A549 (cell line): ENCODE measurements around the gene C11orf21. TPM values are rescaled to one million over a fixed set of nuclear protein-coding genes. Genes with fewer than 3 reads are reported as not detected.

Experiments
- ATAC-seq, 2 experiments: fragments of 200-7000 bp in 1 of 2; fragments of >200 bp in 1 of 2; cut with Nextera tagmentation in 1 of 2; cut with Tn5 transposase in 1 of 2; 3 replicates each; pipeline versions ENCODE4 v1.8.0 to v1.9.1; 2018 to 2020; ENCODE audit warnings: mild to moderate bottlenecking in 1 of 2, moderate library complexity in 1 of 2
- CTCF ChIA-PET: fragments of 300-600 bp; sonication (Branson Sonifier 250); formaldehyde crosslinking; extraction: SDS; loops from one replicate; lab custom pipeline; 2021; ENCODE audit warnings: antibody characterized with exemption, inconsistent platforms; lab: Yijun Ruan, JAX
- POLR2A ChIA-PET: fragments of 350-600 bp; formaldehyde crosslinking; extraction: SDS; loops from one replicate; lab custom pipeline; 2021; ENCODE audit warnings: antibody characterized with exemption, inconsistent platforms; lab: Yijun Ruan, JAX
- DNase-seq, 2 experiments: peaks; one replicate each; pipeline versions ENCODE4 v3.0.0 to v3.0.0-alpha.2; 2011 to 2016; ENCODE audit warnings: low read depth in 1 of 2, low spot score in 1 of 2
- FAIRE-seq: peaks from 2 replicates; lab custom pipeline; 2011; peaks lifted over from hg19 to GRCh38; lab: Jason Lieb, UNC
- H3K27ac ChIP-seq, 2 experiments: fragments of >200 bp; sonication (Bioruptor Twin); formaldehyde crosslinking; 3 replicates each; pipeline ENCODE4 v1.5.1; 2016 to 2017
- H3K4me1 ChIP-seq: fragments of >200 bp; sonication (Bioruptor Twin); formaldehyde crosslinking; 3 replicates; pipeline ENCODE4 v1.6.1; 2016
- H3K4me2 ChIP-seq: fragments of >200 bp; sonication (Bioruptor Twin); formaldehyde crosslinking; 3 replicates; pipeline ENCODE4 v1.6.1; 2016
- H3K4me3 ChIP-seq: fragments of >200 bp; sonication (Bioruptor Twin); formaldehyde crosslinking; 3 replicates; pipeline ENCODE4 v1.5.1; 2016
- H3K9me3 ChIP-seq: fragments of >200 bp; sonication (Bioruptor Twin); formaldehyde crosslinking; 3 replicates; pipeline ENCODE4 v1.6.1; 2016
- BCL3 ChIP-seq: fragments of >200 bp; sonication (Bioruptor Twin); formaldehyde crosslinking; IDR thresholded peaks from 3 replicates; pipeline ENCODE4 v1.6.1; 2016
- BHLHE40 ChIP-seq: IDR thresholded peaks from 2 replicates; pipeline ENCODE4 v1.6.1; 2012; ENCODE audit warnings: low read depth, low read length, inconsistent platforms
- CBX2 ChIP-seq: fragments of 200-600 bp; sonication (generic); IDR thresholded peaks from 2 replicates; pipeline ENCODE4 v1.6.1; 2016; ENCODE audit warnings: low read depth, mild to moderate bottlenecking, borderline replicate concordance
- CEBPB ChIP-seq, 2 experiments: fragments of >200 bp in 1 of 2; sonication (Bioruptor Twin) in 1 of 2; formaldehyde crosslinking in 1 of 2; IDR thresholded peaks; 2 replicates each; pipeline ENCODE4 v1.6.1; 2012 to 2016
- CHD2 ChIP-seq: fragments of 150-350 bp; IDR thresholded peaks from 2 replicates; pipeline ENCODE4 v1.6.1; 2014; ENCODE audit warnings: low read length; ENCODE audit not compliant: partially characterized antibody
- CTCF ChIP-seq: fragments of >200 bp; sonication (Bioruptor Twin); formaldehyde crosslinking; IDR thresholded peaks from 3 replicates; pipeline ENCODE4 v1.5.1; 2016
- EHF ChIP-seq: fragments of 250-450 bp; sonication (Bioruptor Pico); IDR thresholded peaks from 2 replicates; pipeline ENCODE4 v1.5.0; 2020; ENCODE audit warnings: mild to moderate bottlenecking
- FOSB ChIP-seq: fragments of 250-450 bp; sonication (Bioruptor Pico); IDR thresholded peaks from 2 replicates; pipeline ENCODE4 v1.5.0; 2020; ENCODE audit warnings: mild to moderate bottlenecking, moderate library complexity
- FOXS1 ChIP-seq: fragments of 250-450 bp; sonication (Bioruptor Pico); IDR thresholded peaks from 2 replicates; pipeline ENCODE4 v1.5.0; 2020; ENCODE audit warnings: mild to moderate bottlenecking, moderate library complexity
- GATA3 ChIP-seq: IDR thresholded peaks from 2 replicates; pipeline ENCODE4 v1.6.1; 2012; ENCODE audit warnings: borderline replicate concordance
- HDAC2 ChIP-seq: fragments of 200-600 bp; sonication (generic); IDR thresholded peaks from 2 replicates; pipeline ENCODE4 v1.6.1; 2016
- HES2 ChIP-seq: fragments of >200 bp; sonication (Bioruptor Twin); formaldehyde crosslinking; IDR thresholded peaks from 2 replicates; pipeline ENCODE4 v1.6.1; 2016
- HEYL ChIP-seq: fragments of 250-450 bp; sonication (Bioruptor Pico); IDR thresholded peaks from 2 replicates; pipeline ENCODE4 v1.8.0; 2021; ENCODE audit warnings: mild to moderate bottlenecking, moderate library complexity
- HMGXB4 ChIP-seq: fragments of 250-450 bp; sonication (Bioruptor Pico); IDR thresholded peaks from 2 replicates; pipeline ENCODE4 v1.5.0; 2021; ENCODE audit warnings: mild to moderate bottlenecking, moderate library complexity, borderline replicate concordance
- HOXB13 ChIP-seq: fragments of 250-450 bp; sonication (Bioruptor Pico); IDR thresholded peaks from 2 replicates; pipeline ENCODE4 v1.5.0; 2020; ENCODE audit warnings: low read depth, mild to moderate bottlenecking, moderate library complexity
- MAX ChIP-seq: IDR thresholded peaks from 2 replicates; pipeline ENCODE4 v1.6.1; 2012
- MAZ ChIP-seq: fragments of 150-350 bp; IDR thresholded peaks from 2 replicates; pipeline ENCODE4 v1.6.1; 2014; ENCODE audit warnings: antibody characterized with exemption, low read depth, low read length, borderline replicate concordance
- PBX3 ChIP-seq: IDR thresholded peaks from 2 replicates; pipeline ENCODE4 v1.6.1; 2012
- POLR2A ChIP-seq: IDR thresholded peaks from 2 replicates; pipeline ENCODE4 v1.6.1; 2012; ENCODE audit warnings: mild to moderate bottlenecking, low read length
- RFX5 ChIP-seq: fragments of 450-650 bp; IDR thresholded peaks from 2 replicates; pipeline ENCODE4 v1.7.1; 2014; ENCODE audit warnings: antibody characterized with exemption, mild to moderate bottlenecking, moderate library complexity
- RNF2 ChIP-seq: fragments of 200-600 bp; sonication (generic); IDR thresholded peaks from 2 replicates; pipeline ENCODE4 v1.6.1; 2016; ENCODE audit warnings: low read depth, mild to moderate bottlenecking, antibody characterized with exemption, moderate library complexity, borderline replicate concordance
- USF2 ChIP-seq: fragments of 450-650 bp; IDR thresholded peaks from 2 replicates; pipeline ENCODE4 v1.6.1; 2014; ENCODE audit warnings: antibody characterized with exemption
- ZNF302 ChIP-seq: fragments of 250-450 bp; sonication (Bioruptor Pico); IDR thresholded peaks from 2 replicates; pipeline ENCODE4 v1.9.0; 2021; ENCODE audit warnings: inconsistent platforms, mild to moderate bottlenecking, moderate library complexity
- WGBS: methylation state at CpG from one replicate; pipeline ENCODE4 v1.1.6; 2017; ENCODE audit errors: missing lambda C conversion rate; 5-methylcytosine and 5-hydroxymethylcytosine counted together
- polyA plus RNA-seq, 4 experiments: library from polyadenylated mRNA; depleted of rRNA in 3 of 4; stranded (reverse); fragments of >200 nt; fragmentation: RNase III in 1 of 4; extraction: RNeasy Plus Mini Kit Qiagen cat#74134 plus additional on column Dnase treatment in 1 of 4; gene quantifications; 2 replicates in 3 of 4; 3 replicates in 1 of 4; pipeline ENCODE4 v1.2.3, GENCODE V29; 2011 to 2017

C11orf21 gene
- polyA plus RNA-seq, 2 of the 4 experiments (the other 2 are of a cell fraction), result not detected

GRCh38 chr11:2295971-2296912 is 5.5 kb downstream of the C11orf21 start:
- Histone ChIP-seq H3K4me1 (no peaks in the 10 kb centered on the region), H3K9me3 (no peaks in the 10 kb centered on the region), H3K27ac (no peak overlapping the region), H3K4me3 (no peak overlapping the region), H3K4me2 (no peak overlapping the region)
- no peak for FAIRE-seq
- ATAC-seq, result no peak
- WGBS, result 41% methylated on average over 15 of the region's 17 CpGs
- TF ChIP-seq CHD2, result no peak
- TF ChIP-seq BHLHE40, result no peak
- TF ChIP-seq USF2, result no peak
- TF ChIP-seq RFX5, result no peak
- no peak for TF ChIP-seq ZNF302 (CRISPR knock-in tag)
- TF ChIP-seq HDAC2, result no peak
- no peak for TF ChIP-seq PBX3
- no peak for TF ChIP-seq HES2
- no peak for TF ChIP-seq HEYL (CRISPR knock-in tag)
- no peak for TF ChIP-seq POLR2A
- no peak for DNase-seq
- POLR2A ChIA-PET, result no interaction called here
- CTCF ChIA-PET, result interaction anchor here (0.8 to 30.6 kb wide), 6 partner anchors 9 to 236 kb away, joined by 3 to 903 read pairs (median 44); partner anchors contain the start of gene TSSC4

- ChIA-PET CTCF (interaction anchor here (1.3 to 30.6 kb wide), 5 partner anchors 10 to 118 kb away, joined by 3 to 903 read pairs (median 22); partner anchors contain the start of gene TSSC4), POLR2A (no interaction called here)
- H3K4me2 ChIP-seq, result no peak overlapping the region
- no peak for TF ChIP-seq BHLHE40
- TF ChIP-seq FOXS1 (CRISPR knock-in tag), result no peak
- no peak for TF ChIP-seq BCL3
- TF ChIP-seq CBX2, result no peak
- no peak for TF ChIP-seq MAX
- no peak for TF ChIP-seq FOSB
- TF ChIP-seq CTCF, result no peak
- no peak for TF ChIP-seq RNF2
- no peak for TF ChIP-seq HMGXB4 (CRISPR knock-in tag)
- no peak for TF ChIP-seq GATA3
- TF ChIP-seq PBX3, result no peak
- TF ChIP-seq EHF (CRISPR knock-in tag), result no peak
- TF ChIP-seq CEBPB (IDR thresholded peaks at IDR 0.05), result no peak
- TF ChIP-seq MAZ, result no peak
- TF ChIP-seq HOXB13, result no peak
- no peak overlapping the region for H3K4me3 ChIP-seq
- DNase-seq (no peak), ATAC-seq (no peak), FAIRE-seq (no peak)
- 44% methylated on average over 8 of the region's 8 CpGs for WGBS
- no peaks in the 10 kb centered on the region for H3K4me1 ChIP-seq
- no peak overlapping the region for H3K27ac ChIP-seq
- no peaks in the 10 kb centered on the region for H3K9me3 ChIP-seq
These were observed 6.8 kb downstream of the C11orf21 start for GRCh38 chr11:2294926-2295290.
